ENCODE data around the gene TNFRSF21. TPM values are rescaled to one million over a fixed set of nuclear protein-coding genes. Genes with fewer than 3 reads are reported as not detected.

The TNFRSF21 gene
- total and polyA plus RNA-seq, 9 of the 15 experiments (the other 6 are each of a cell fraction or from before 2014, with no cell fraction given) = 0.63 to 5.7 (median 2.2) TPM

- 0 out of 2 replicates have a peak, but pooled peaks have one; percentile 25 for TF ChIP-seq ZBTB40 (IDR thresholded peaks at IDR 0.05)
- TF ChIP-seq ZBTB40 (CRISPR knock-in tag; IDR thresholded peaks at IDR 0.05) = no peak
- TF ChIP-seq NR2C2 (CRISPR knock-in tag; IDR thresholded peaks at IDR 0.05) = no peak
- TF ChIP-seq NR2C2 (tag; IDR thresholded peaks at IDR 0.05) = no peak
- TF ChIP-seq MLX (CRISPR knock-in tag; conservative IDR thresholded peaks at IDR 0.05) = no peak
- TF ChIP-seq BHLHE40 (IDR thresholded peaks at IDR 0.05; ENCODE audit: low read length) = 0 out of 2 replicates have a peak, but pooled peaks have one; percentile 45
- 0 out of 2 replicates have a peak, but pooled peaks have one; percentile 53 for TF ChIP-seq PTRF (tag; IDR thresholded peaks at IDR 0.05)
- TF ChIP-seq DIDO1 (tag; IDR thresholded peaks at IDR 0.05; ENCODE audit: low read depth) = no peak
- TF ChIP-seq ID3 (CRISPR knock-in tag; IDR thresholded peaks at IDR 0.05) = no peak
- peak; percentile 7; the same call in 1 of the 2 replicates for TF ChIP-seq ID3 (tag; IDR thresholded peaks at IDR 0.05)
- TF ChIP-seq RAD21 (CRISPR knock-in tag; conservative IDR thresholded peaks at IDR 0.05 in 1 of 2, IDR thresholded peaks at IDR 0.05 in 1 of 2) = peak; percentile 60 to 68
These were observed 67.8 kb downstream of the TNFRSF21 start (continued) for GRCh38 chr6:47241742-47242482.
